A549 (cell line): ENCODE results near the gene ORC4. TPM values are rescaled to one million over a fixed set of nuclear protein-coding genes. Genes with fewer than 3 reads are reported as not detected.

Source experiments
- ATAC-seq, 2 experiments: fragments of 200-7000 bp in 1 of 2; fragments of >200 bp in 1 of 2; cut with Nextera tagmentation in 1 of 2; cut with Tn5 transposase in 1 of 2; 3 replicates each; pipeline versions ENCODE4 v1.8.0 to v1.9.1; 2018 to 2020; ENCODE audit warnings: mild to moderate bottlenecking in 1 of 2, moderate library complexity in 1 of 2
- CTCF ChIA-PET: fragments of 300-600 bp; sonication (Branson Sonifier 250); formaldehyde crosslinking; extraction: SDS; loops from one replicate; lab custom pipeline; 2021; ENCODE audit warnings: antibody characterized with exemption, inconsistent platforms; lab: Yijun Ruan, JAX
- POLR2A ChIA-PET: fragments of 350-600 bp; formaldehyde crosslinking; extraction: SDS; loops from one replicate; lab custom pipeline; 2021; ENCODE audit warnings: antibody characterized with exemption, inconsistent platforms; lab: Yijun Ruan, JAX
- DNase-seq, 2 experiments: peaks; one replicate each; pipeline versions ENCODE4 v3.0.0 to v3.0.0-alpha.2; 2011 to 2016; ENCODE audit warnings: low read depth in 1 of 2, low spot score in 1 of 2
- FAIRE-seq: peaks from 2 replicates; lab custom pipeline; 2011; peaks lifted over from hg19 to GRCh38; lab: Jason Lieb, UNC
- H3K27ac ChIP-seq, 2 experiments: fragments of >200 bp; sonication (Bioruptor Twin); formaldehyde crosslinking; 3 replicates each; pipeline ENCODE4 v1.5.1; 2016 to 2017
- H3K4me1 ChIP-seq: fragments of >200 bp; sonication (Bioruptor Twin); formaldehyde crosslinking; 3 replicates; pipeline ENCODE4 v1.6.1; 2016
- H3K4me2 ChIP-seq: fragments of >200 bp; sonication (Bioruptor Twin); formaldehyde crosslinking; 3 replicates; pipeline ENCODE4 v1.6.1; 2016
- H3K4me3 ChIP-seq: fragments of >200 bp; sonication (Bioruptor Twin); formaldehyde crosslinking; 3 replicates; pipeline ENCODE4 v1.5.1; 2016
- H3K9me3 ChIP-seq: fragments of >200 bp; sonication (Bioruptor Twin); formaldehyde crosslinking; 3 replicates; pipeline ENCODE4 v1.6.1; 2016
- BCL3 ChIP-seq: fragments of >200 bp; sonication (Bioruptor Twin); formaldehyde crosslinking; IDR thresholded peaks from 3 replicates; pipeline ENCODE4 v1.6.1; 2016
- CBX8 ChIP-seq: fragments of 200-600 bp; sonication (generic); IDR thresholded peaks from 2 replicates; pipeline ENCODE4 v1.6.1; 2016
- CHD2 ChIP-seq: fragments of 150-350 bp; IDR thresholded peaks from 2 replicates; pipeline ENCODE4 v1.6.1; 2014; ENCODE audit warnings: low read length; ENCODE audit not compliant: partially characterized antibody
- CTCF ChIP-seq: fragments of >200 bp; sonication (Bioruptor Twin); formaldehyde crosslinking; IDR thresholded peaks from 3 replicates; pipeline ENCODE4 v1.5.1; 2016
- E2F6 ChIP-seq: IDR thresholded peaks from 2 replicates; pipeline ENCODE4 v1.6.1; 2012; ENCODE audit warnings: low read depth, borderline replicate concordance
- EHMT2 ChIP-seq: fragments of 200-600 bp; sonication (generic); IDR thresholded peaks from 2 replicates; pipeline ENCODE4 v1.6.1; 2016; ENCODE audit warnings: antibody characterized with exemption, low read depth, mild to moderate bottlenecking, moderate library complexity
- FOXS1 ChIP-seq: fragments of 250-450 bp; sonication (Bioruptor Pico); IDR thresholded peaks from 2 replicates; pipeline ENCODE4 v1.5.0; 2020; ENCODE audit warnings: mild to moderate bottlenecking, moderate library complexity
- HMGXB4 ChIP-seq: fragments of 250-450 bp; sonication (Bioruptor Pico); IDR thresholded peaks from 2 replicates; pipeline ENCODE4 v1.5.0; 2021; ENCODE audit warnings: mild to moderate bottlenecking, moderate library complexity, borderline replicate concordance
- MAFK ChIP-seq: fragments of 450-650 bp; IDR thresholded peaks from 2 replicates; pipeline ENCODE4 v1.6.1; 2014; ENCODE audit not compliant: partially characterized antibody
- MYC ChIP-seq: IDR thresholded peaks from 2 replicates; pipeline ENCODE4 v1.6.1; 2012; ENCODE audit warnings: mild to moderate bottlenecking, inconsistent platforms, low read length, improper control_type of control experiment, borderline replicate concordance
- NR3C1 ChIP-seq: fragments of >200 bp; sonication (Bioruptor Twin); formaldehyde crosslinking; IDR thresholded peaks from 3 replicates; pipeline ENCODE4 v1.6.1; 2017
- PBX3 ChIP-seq: IDR thresholded peaks from 2 replicates; pipeline ENCODE4 v1.6.1; 2012
- POLR2A ChIP-seq: IDR thresholded peaks from 2 replicates; pipeline ENCODE4 v1.6.1; 2012; ENCODE audit warnings: mild to moderate bottlenecking, low read length
- RAD21 ChIP-seq, 2 experiments: fragments of >200 bp in 1 of 2; sonication (Bioruptor Twin) in 1 of 2; formaldehyde crosslinking in 1 of 2; IDR thresholded peaks in 1 of 2; conservative IDR thresholded peaks in 1 of 2; 2 replicates in 1 of 2; 3 replicates in 1 of 2; pipeline ENCODE4 v1.6.1; 2012 to 2018; ENCODE audit warnings: inconsistent platforms in 1 of 2
- RNF2 ChIP-seq: fragments of 200-600 bp; sonication (generic); IDR thresholded peaks from 2 replicates; pipeline ENCODE4 v1.6.1; 2016; ENCODE audit warnings: low read depth, mild to moderate bottlenecking, antibody characterized with exemption, moderate library complexity, borderline replicate concordance
- SMC3 ChIP-seq: fragments of >200 bp; sonication (Bioruptor Twin); formaldehyde crosslinking; IDR thresholded peaks from 3 replicates; pipeline ENCODE4 v1.6.1; 2018; ENCODE audit warnings: inconsistent platforms
- ZNF302 ChIP-seq: fragments of 250-450 bp; sonication (Bioruptor Pico); IDR thresholded peaks from 2 replicates; pipeline ENCODE4 v1.9.0; 2021; ENCODE audit warnings: inconsistent platforms, mild to moderate bottlenecking, moderate library complexity
- WGBS: methylation state at CpG from one replicate; pipeline ENCODE4 v1.1.6; 2017; ENCODE audit errors: missing lambda C conversion rate; 5-methylcytosine and 5-hydroxymethylcytosine counted together
- polyA plus RNA-seq, 4 experiments: library from polyadenylated mRNA; depleted of rRNA in 3 of 4; stranded (reverse); fragments of >200 nt; fragmentation: RNase III in 1 of 4; extraction: RNeasy Plus Mini Kit Qiagen cat#74134 plus additional on column Dnase treatment in 1 of 4; gene quantifications; 2 replicates in 3 of 4; 3 replicates in 1 of 4; pipeline ENCODE4 v1.2.3, GENCODE V29; 2011 to 2017

The ORC4 gene
- polyA plus RNA-seq, 2 of the 4 experiments (the other 2 are of a cell fraction), result 38.5 to 99.1 TPM

- H3K4me1 ChIP-seq, result 0 out of 3 replicates have a peak, but pooled peaks cover 4% of the 10 kb centered on the region
- no peak overlapping the region for H3K4me2 ChIP-seq
- ChIA-PET CTCF (interaction anchor here (1.6 kb wide), 1 partner anchor 831 kb away, joined by 3 read pairs; no protein-coding TSS in a partner anchor), POLR2A (no interaction called here)
- ATAC-seq, result no peak
- H3K4me3 ChIP-seq, result no peak overlapping the region
- no peak for DNase-seq
- H3K9me3 ChIP-seq, result no peaks in the 10 kb centered on the region
- TF ChIP-seq ZNF302 (CRISPR knock-in tag) (no peak), CBX8 (no peak), E2F6 (no peak), RNF2 (no peak), MYC (no peak), CHD2 (no peak), PBX3 (no peak), EHMT2 (no peak), MAFK (no peak), NR3C1 (no peak)
- no peak for FAIRE-seq
- no peak overlapping the region for H3K27ac ChIP-seq
- 66% methylated on average over 3 of the region's 3 CpGs for WGBS
These were observed 106.6 kb downstream of the ORC4 start for GRCh38 chr2:147913701-147914480.

GRCh38 chr2:147910990-147911473, 109.5 kb downstream of the ORC4 start:
- ATAC-seq, result peak; percentile 56 to 68; a peak in 4 of 6 replicates
- TF ChIP-seq FOXS1 (CRISPR knock-in tag), result no peak
- peak; percentile 88 to 90 for TF ChIP-seq RAD21 (conservative IDR thresholded peaks at IDR 0.05 in 1 of 2, IDR thresholded peaks at IDR 0.05 in 1 of 2)
- peak; percentile 84 for TF ChIP-seq SMC3
- TF ChIP-seq BCL3, result no peak
- TF ChIP-seq HMGXB4 (CRISPR knock-in tag), result no peak
- no peak for TF ChIP-seq POLR2A
- TF ChIP-seq CTCF, result peak; percentile 90
- TF ChIP-seq, all 56 proteins: peak for 3
- 2% methylated on average over 2 of the region's 2 CpGs for WGBS

More at GRCh38 chr2:147910990-147911473, 109.5 kb downstream of the ORC4 start:
- Histone ChIP-seq H3K4me1 (0 out of 3 replicates have a peak, but pooled peaks cover 4% of the 10 kb centered on the region), H3K27ac (no peak overlapping the region), H3K4me2 (no peak overlapping the region), H3K4me3 (no peak overlapping the region), H3K9me3 (no peaks in the 10 kb centered on the region)
- DNase-seq (peak in 1 of 2 experiments; percentile 61), FAIRE-seq (no peak)
- ChIA-PET CTCF (interaction anchor here (0.7 to 2.8 kb wide), 10 partner anchors 9 to 1177 kb away, joined by 3 to 11 read pairs (median 5); partner anchors contain the start of gene ACVR2A), POLR2A (interaction anchor here (1.5 kb wide), 1 partner anchor 67 kb away, joined by 3 read pairs; no protein-coding TSS in a partner anchor)
